Transverse colon (tissue), 4 donors: ENCODE measurements around the gene FAM228B. TPM values are rescaled to one million over a fixed set of nuclear protein-coding genes. Genes with fewer than 3 reads are reported as not detected.

Experiments used
- DNase-seq: peaks from one replicate; pipeline ENCODE4 v3.0.0-alpha.2; 2019
- H3K27ac ChIP-seq, 4 donors: fragments of 200-600 bp; sonication (generic); 2 replicates each; pipeline ENCODE4 v1.5.1; 2016 to 2018; ENCODE audit warnings: inconsistent platforms in 4 of 4
- H3K27me3 ChIP-seq: fragments of 200-600 bp; sonication (generic); 2 replicates; pipeline ENCODE4 v1.5.1; 2017; ENCODE audit warnings: inconsistent platforms
- H3K36me3 ChIP-seq, 4 donors: fragments of 200-600 bp; sonication (generic); 2 replicates each; pipeline ENCODE4 v1.5.1; 2017 to 2019; ENCODE audit warnings: inconsistent platforms in 4 of 4
- H3K4me1 ChIP-seq, 4 donors: fragments of 200-600 bp; sonication (generic); 2 replicates each; pipeline ENCODE4 v1.5.1; 2017 to 2020; ENCODE audit warnings: inconsistent platforms in 4 of 4
- H3K4me3 ChIP-seq, 4 donors: fragments of 200-600 bp; sonication (generic); 1 replicate in 1 of 4; 2 replicates in 3 of 4; pipeline versions ENCODE4 v1.5.1 to v1.6.1; 2017 to 2019; ENCODE audit warnings: inconsistent platforms in 4 of 4
- H3K9me3 ChIP-seq, 2 donors: fragments of 200-600 bp; sonication (generic); 2 replicates each; pipeline ENCODE4 v1.5.1; 2017 to 2019; ENCODE audit warnings: inconsistent platforms in 2 of 2
- CTCF ChIP-seq, 5 experiments: fragments of 200-600 bp in 3 of 5; fragments of 450-650 bp in 2 of 5; sonication (generic) in 3 of 5; IDR thresholded peaks; 1 replicate in 2 of 5; 2 replicates in 3 of 5; pipeline ENCODE4 v1.5.1; 2016 to 2017; ENCODE audit warnings: antibody characterized with exemption in 5 of 5, inconsistent platforms in 3 of 5, mild to moderate bottlenecking in 2 of 5, moderate library complexity in 1 of 5
- EP300 ChIP-seq: sonication (generic); formaldehyde crosslinking; IDR thresholded peaks from one replicate; pipeline ENCODE4 v1.6.1; 2017; ENCODE audit warnings: antibody characterized with exemption, low read depth
- POLR2A ChIP-seq: fragments of 450-650 bp; IDR thresholded peaks from one replicate; pipeline ENCODE4 v1.6.1; 2016; ENCODE audit warnings: antibody characterized with exemption, mild to moderate bottlenecking, moderate library complexity
- POLR2AphosphoS5 ChIP-seq, 3 donors: sonication (generic); formaldehyde crosslinking; IDR thresholded peaks; one replicate each; pipeline ENCODE4 v1.6.1; 2016; ENCODE audit warnings: antibody characterized with exemption in 3 of 3
- WGBS, 2 donors: methylation state at CpG; one replicate each; pipeline ENCODE4 v1.1.5; 2018; ENCODE audit warnings: low coverage in 1 of 2; 5-methylcytosine and 5-hydroxymethylcytosine counted together
- in situ Hi-C, 4 donors: fragments of 200-750 bp; cut with MboI; loops; one replicate each; pipeline versions ENCODE4 v1.15.0 to v1.15.1; 2017; ENCODE audit warnings: low sequenced_read_pairs in 3 of 4, low pct_ligation_motif_present in 1 of 4, low pct_unique_long_range_greater_than_20kb in 1 of 4
- intact Hi-C: fragments of 100-400 bp; cut with DNase I; formaldehyde crosslinking; loops from one replicate; pipeline ENCODE4 v1.15.1; 2023; ENCODE audit warnings: low total_unique reads
- total RNA-seq, 4 donors: library from RNA; depleted of rRNA; stranded (reverse); fragments of >200 nt; gene quantifications; one replicate each; pipeline ENCODE4 v1.1.0, GENCODE V29; 2016

FAM228B gene
- 10 to 100 TPM in 1 of 4 donors, 1 to 10 TPM in 2, under 1 TPM in 1; 0.75 to 17.8 (median 3.9) TPM for total RNA-seq

GRCh38 chr2:24123195-24123921, at the start of gene FAM228B, which contains the start of gene PFN4:
FAM228B (plus strand) TSS chr2:24123469; CDS start chr2:24124362, 893 bp downstream.
PFN4 (minus strand) TSS chr2:24123334; CDS start chr2:24122535, 799 bp downstream.
- no peaks in the 10 kb centered on the region for H3K9me3 ChIP-seq
- TF ChIP-seq POLR2A (peak; percentile 72), CTCF (IDR thresholded peaks at IDR 0.05) (no peak), POLR2AphosphoS5 (IDR thresholded peaks at IDR 0.05) (peak; percentile 60 to 88 (median 84))
- H3K27me3 ChIP-seq, result no peaks in the 10 kb centered on the region
- peak within 1 kb of the TSS; percentile 87 to 91 (median 88) for H3K27ac ChIP-seq
- intact Hi-C loops (no loop called here), in situ Hi-C loops (no loop called here)
- H3K4me3 ChIP-seq, result peak within 1 kb of the TSS; percentile 70 to 73 (median 73)
- no peaks in the 10 kb centered on the region for H3K36me3 ChIP-seq
- WGBS, 2 donors, result 0% methylated on average over 102 of the region's 103 CpGs; no CpG with 5 or more reads in 1 of the 2 donors
- DNase-seq, result peak; percentile 90
- peaks cover 0 to 19% (median 8%) of the 10 kb centered on the region in 4 donors for H3K4me1 ChIP-seq

- in situ Hi-C loops, result loop anchor here in 1 of 4 donors (10.0 kb wide), 1 partner anchor 149 kb away; the partner anchor contains the start of gene ATAD2B
- H3K4me3 ChIP-seq, result no peak overlapping the region
- H3K36me3 ChIP-seq, result peaks cover 0 to 22% (median 5%) of the 10 kb centered on the region in 4 donors
- H3K4me1 ChIP-seq, result peaks cover 9 to 30% (median 16%) of the 10 kb centered on the region in 4 donors
- intact Hi-C loops, result no loop called here
- no peak for TF ChIP-seq CTCF (IDR thresholded peaks at IDR 0.05)
- TF ChIP-seq POLR2A, result no peak
- DNase-seq, result no peak
- H3K27ac ChIP-seq, result no peak overlapping the region
- WGBS, 2 donors, result 82 to 85% methylated on average over 6 of the region's 6 CpGs
- no peaks in the 10 kb centered on the region for H3K9me3 ChIP-seq
- no peaks in the 10 kb centered on the region for H3K27me3 ChIP-seq
These were observed 49.5 kb upstream of the FAM228B start for GRCh38 chr2:24073816-24074215.

GRCh38 chr2:24075259-24075658, 48.0 kb upstream of the FAM228B start:
- peaks cover 0 to 22% (median 2%) of the 10 kb centered on the region in 4 donors for H3K36me3 ChIP-seq
- DNase-seq, result no peak
- no peaks in the 10 kb centered on the region for H3K27me3 ChIP-seq
- peaks cover 9 to 30% (median 16%) of the 10 kb centered on the region in 4 donors for H3K4me1 ChIP-seq
- 51 to 58% methylated on average over 5 of the region's 5 CpGs for WGBS, 2 donors
- TF ChIP-seq POLR2AphosphoS5 (IDR thresholded peaks at IDR 0.05), result no peak
- no peak for TF ChIP-seq CTCF (IDR thresholded peaks at IDR 0.05)
- no peak for TF ChIP-seq POLR2A
- no peak for TF ChIP-seq EP300
- peak overlapping the region; percentile 90 to 97 (median 93) for H3K27ac ChIP-seq
- no peaks in the 10 kb centered on the region for H3K9me3 ChIP-seq
- intact Hi-C loops, result no loop called here
- peak overlapping the region in 3 of 4 donors; percentile 55 to 60 (median 60) for H3K4me3 ChIP-seq
- in situ Hi-C loops, result loop anchor here in 1 of 4 donors (10.0 kb wide), 1 partner anchor 150 kb away; the partner anchor contains the start of gene ATAD2B

- TF ChIP-seq POLR2AphosphoS5 (IDR thresholded peaks at IDR 0.05) (peak; percentile 84 to 93 (median 86)), EP300 (no peak), POLR2A (peak; percentile 76), CTCF (IDR thresholded peaks at IDR 0.05) (no peak)
- H3K27me3 ChIP-seq, result no peaks in the 10 kb centered on the region
- no peaks in the 10 kb centered on the region for H3K9me3 ChIP-seq
- peak within 1 kb of the TSS; percentile 55 to 66 (median 60) for H3K4me3 ChIP-seq
- intact Hi-C loops, result no loop called here
- 0 to 1% methylated on average over 3 to 62 of the region's 64 CpGs for WGBS, 2 donors
- peak within 1 kb of the TSS; percentile 90 to 97 (median 93) for H3K27ac ChIP-seq
- peak; percentile 100 for DNase-seq
- peaks cover 0 to 22% (median 0%) of the 10 kb centered on the region in 4 donors for H3K36me3 ChIP-seq
- H3K4me1 ChIP-seq, result peaks cover 9 to 30% (median 16%) of the 10 kb centered on the region in 4 donors
- in situ Hi-C loops, result loop anchor here in 1 of 4 donors (10.0 kb wide), 1 partner anchor 151 kb away; the partner anchor contains the start of gene ATAD2B
These were observed 47.1 kb upstream of the FAM228B start, which contains the start of gene SF3B6 for GRCh38 chr2:24075915-24076848. SF3B6 (minus strand) TSS chr2:24076326; CDS start chr2:24076229, 97 bp downstream.
